HG02885 (cell line): Measurements from ENCODE around the gene TBC1D32.

Source experiments
- ATAC-seq: cut with Tn5 transposase; IDR thresholded peaks from one replicate; pipeline ENCODE4 v1.9.1; 2021; ENCODE audit warnings: mild to moderate bottlenecking; ENCODE audit not compliant: unreplicated experiment, poor library complexity

Gene TBC1D32

GRCh38 chr6:121040831-121041230, 293.4 kb downstream of the TBC1D32 start:
- no peak for ATAC-seq

GRCh38 chr6:121033091-121033490, 301.2 kb downstream of the TBC1D32 start:
- no peak for ATAC-seq

DNA sequence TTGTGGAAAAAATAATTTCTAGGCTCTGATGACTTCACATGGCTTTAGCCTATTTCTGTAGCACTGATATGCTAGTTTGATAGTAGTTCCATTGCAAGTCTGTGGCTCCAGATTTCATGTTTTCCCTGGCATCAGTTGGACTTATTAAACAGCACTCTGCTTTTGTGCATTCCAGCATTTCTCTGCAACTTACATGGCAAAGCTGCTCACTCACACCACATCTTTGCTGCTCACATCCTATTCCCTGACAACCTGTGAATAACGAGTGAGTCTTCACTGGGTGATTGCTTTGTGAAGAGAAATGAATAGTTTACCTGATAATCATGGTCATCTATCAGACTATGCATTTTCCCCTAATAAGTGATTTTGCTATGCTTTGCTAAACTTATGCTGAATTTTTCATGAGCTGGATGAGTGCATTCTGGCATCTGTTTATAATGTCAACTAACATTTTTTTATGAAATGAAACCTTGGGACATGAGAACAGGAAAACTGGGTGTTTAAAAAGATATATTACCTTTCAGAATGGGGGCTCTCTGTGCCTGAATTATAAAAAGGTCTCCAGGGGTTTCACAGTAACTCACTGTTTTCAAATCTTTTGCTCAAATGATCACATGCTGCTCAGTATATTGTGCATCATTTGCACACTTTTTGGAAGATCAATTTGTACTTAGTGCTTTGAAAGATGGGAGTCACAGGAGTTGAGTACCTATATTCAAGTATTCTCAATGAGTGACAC, 301.8 kb downstream of the TBC1D32 start:
- no peak for ATAC-seq
